Inflammatory macrophage treated with lipopolysaccharide for 4 hours (primary cell): ENCODE measurements around the gene CHST13.

Experiments used
- DNase-seq: peaks from one replicate; pipeline ENCODE4 v3.0.0-alpha.2; 2020

CHST13 gene

GRCh38 chr3:126523745-126524428 is at the start of gene CHST13:
Gene CHST13 (plus strand): TSS chr3:126524155. CDS start chr3:126524333, 178 bp downstream.
- peak; percentile 62 for DNase-seq

- DNase-seq = peak; percentile 52
These were observed 49.2 kb upstream of the CHST13 start for GRCh38 chr3:126474498-126475412.

GRCh38 chr3:126475413-126476114 is 48.4 kb upstream of the CHST13 start, which contains the start of gene ZXDC:
Gene ZXDC (minus strand): TSS chr3:126475891. CDS start chr3:126475865, 26 bp downstream.
- DNase-seq = peak; percentile 95

- DNase-seq = no peak
These were observed 47.5 kb upstream of the CHST13 start for GRCh38 chr3:126476166-126477060.

GRCh38 chr3:126477061-126477380 is 46.9 kb upstream of the CHST13 start:
- no peak for DNase-seq

GRCh38 chr3:126478581-126479310 is 45.2 kb upstream of the CHST13 start:
- DNase-seq = no peak

- no peak for DNase-seq
These were observed 44.3 kb upstream of the CHST13 start for GRCh38 chr3:126479642-126480041.

- no peak for DNase-seq
These were observed 43.7 kb upstream of the CHST13 start for GRCh38 chr3:126480206-126480605.

- no peak for DNase-seq
These were observed 43.1 kb upstream of the CHST13 start for GRCh38 chr3:126480861-126481260.

GRCh38 chr3:126481808-126482502 is 42.0 kb upstream of the CHST13 start:
- no peak for DNase-seq

- DNase-seq = no peak
These were observed 41.3 kb upstream of the CHST13 start for GRCh38 chr3:126482503-126483255.

GRCh38 chr3:126483321-126483761 is 40.6 kb upstream of the CHST13 start:
- no peak for DNase-seq

- no peak for DNase-seq
These were observed 39.8 kb upstream of the CHST13 start for GRCh38 chr3:126484148-126484547.

- no peak for DNase-seq
These were observed 39.3 kb upstream of the CHST13 start for GRCh38 chr3:126484662-126485061.

GRCh38 chr3:126485176-126485897 is 38.6 kb upstream of the CHST13 start:
- DNase-seq = no peak

GRCh38 chr3:126485956-126486355 is 38.0 kb upstream of the CHST13 start:
- no peak for DNase-seq

- no peak for DNase-seq
These were observed 37.6 kb upstream of the CHST13 start for GRCh38 chr3:126486360-126486847.

GRCh38 chr3:126487151-126487771 is 36.7 kb upstream of the CHST13 start:
- DNase-seq = no peak

GRCh38 chr3:126488185-126488584 is 35.8 kb upstream of the CHST13 start:
- no peak for DNase-seq
